Neural cell (in vitro differentiated cells): ENCODE data around the gene CCL2. TPM values are rescaled to one million over a fixed set of nuclear protein-coding genes. Genes with fewer than 3 reads are reported as not detected.

Source experiments
- H2AFZ ChIP-seq: fragments of 200-600, 300-800 bp; sonication (generic), shearing (Covaris generic); 2 replicates; pipeline ENCODE4 v1.6.0; 2014; ENCODE audit warnings: low read depth, mild to moderate bottlenecking, antibody characterized with exemption, low read length, moderate library complexity
- H3F3A ChIP-seq: fragments of 200-600 bp; shearing (Covaris generic); 2 replicates; pipeline ENCODE4 v1.6.1; 2016; ENCODE audit warnings: mild to moderate bottlenecking, moderate library complexity, mixed read lengths, antibody characterized with exemption, low read length; ENCODE audit not compliant: insufficient read depth, poor library complexity, severe bottlenecking
- H3K27ac ChIP-seq: fragments of 200-600, 300-800 bp; sonication (generic), shearing (Covaris generic); 2 replicates; pipeline ENCODE4 v1.5.1; 2014; ENCODE audit warnings: mild to moderate bottlenecking, low read length, moderate library complexity
- H3K27me3 ChIP-seq: fragments of 300-800, 200-600 bp; sonication (generic), shearing (Covaris generic); 2 replicates; pipeline ENCODE4 v1.6.0; 2014; ENCODE audit warnings: mild to moderate bottlenecking, low read depth, low read length, moderate library complexity; ENCODE audit not compliant: insufficient read depth
- H3K36me3 ChIP-seq: fragments of 300-800, 200-600 bp; sonication (generic), shearing (Covaris generic); 2 replicates; pipeline ENCODE4 v1.5.1; 2014; ENCODE audit warnings: mild to moderate bottlenecking, antibody characterized with exemption, low read length, moderate library complexity; ENCODE audit not compliant: insufficient read depth
- H3K4me2 ChIP-seq: fragments of 300-800, 200-600 bp; sonication (generic), shearing (Covaris generic); 2 replicates; pipeline ENCODE4 v1.6.0; 2014; ENCODE audit warnings: mild to moderate bottlenecking, low read length
- H3K4me3 ChIP-seq: fragments of 300-800, 200-600 bp; sonication (generic), shearing (Covaris generic); 2 replicates; pipeline ENCODE4 v1.5.1; 2014; ENCODE audit warnings: mild to moderate bottlenecking, low read length, moderate library complexity
- H3K79me2 ChIP-seq: fragments of 200-600 bp; shearing (Covaris generic); replicated peaks from 2 replicates; pipeline ENCODE4 v1.6.0; 2014; ENCODE audit warnings: mild to moderate bottlenecking, low read length, moderate library complexity; ENCODE audit not compliant: insufficient read depth
- H3K9ac ChIP-seq: fragments of 300-800, 200-600 bp; sonication (generic), shearing (Covaris generic); 2 replicates; pipeline ENCODE4 v1.6.1; 2016; ENCODE audit warnings: mild to moderate bottlenecking, low read length, mixed read lengths
- H3K9me2 ChIP-seq: fragments of 200-600 bp; shearing (Covaris generic); 2 replicates; pipeline ENCODE4 v1.6.1; 2016; ENCODE audit warnings: mild to moderate bottlenecking, low read length, mixed read lengths; ENCODE audit not compliant: insufficient read depth
- H3K9me3 ChIP-seq: fragments of 200-600, 300-800 bp; sonication (generic), shearing (Covaris generic); 2 replicates; pipeline ENCODE4 v1.6.1; 2016; ENCODE audit warnings: mild to moderate bottlenecking, mixed run types, low read length, moderate library complexity, mixed read lengths
- H4K20me1 ChIP-seq: fragments of 200-600 bp; shearing (Covaris generic); 2 replicates; pipeline ENCODE4 v1.6.1; 2016; ENCODE audit warnings: mild to moderate bottlenecking, mixed run types; ENCODE audit not compliant: insufficient read depth
- CTCF ChIP-seq: fragments of 450-650 bp; IDR thresholded peaks from 2 replicates; pipeline ENCODE4 v1.5.1; 2014; ENCODE audit warnings: antibody characterized with exemption, mild to moderate bottlenecking, moderate library complexity; ENCODE audit not compliant: poor library complexity, severe bottlenecking
- EP300 ChIP-seq: fragments of 450-650 bp; conservative IDR thresholded peaks from 2 replicates; pipeline ENCODE4 v1.6.1; 2014; ENCODE audit warnings: antibody characterized with exemption, mild to moderate bottlenecking, moderate library complexity; ENCODE audit not compliant: poor library complexity, severe bottlenecking
- EZH2 ChIP-seq: fragments of 200-600, 300-800 bp; shearing (Covaris generic), sonication (generic); IDR thresholded peaks from 2 replicates; pipeline ENCODE4 v1.6.1; 2014; ENCODE audit warnings: antibody characterized with exemption, low read length, borderline replicate concordance, mild to moderate bottlenecking; ENCODE audit not compliant: insufficient read depth, poor library complexity, severe bottlenecking
- MXI1 ChIP-seq: fragments of 450-650 bp; conservative IDR thresholded peaks from 2 replicates; pipeline ENCODE4 v1.6.1; 2014; ENCODE audit warnings: antibody characterized with exemption, mild to moderate bottlenecking; ENCODE audit not compliant: poor library complexity, severe bottlenecking
- POLR2AphosphoS5 ChIP-seq: IDR thresholded peaks from 2 replicates; pipeline ENCODE4 v1.6.1; 2012
- RAD21 ChIP-seq: fragments of 450-650 bp; conservative IDR thresholded peaks from 2 replicates; pipeline ENCODE4 v1.6.1; 2014; ENCODE audit warnings: antibody characterized with exemption, mild to moderate bottlenecking, moderate library complexity
- REST ChIP-seq: IDR thresholded peaks from 2 replicates; pipeline ENCODE4 v1.6.1; 2012; ENCODE audit warnings: borderline replicate concordance
- SMC3 ChIP-seq: fragments of 450-650 bp; conservative IDR thresholded peaks from 2 replicates; pipeline ENCODE4 v1.6.1; 2014; ENCODE audit warnings: antibody characterized with exemption, mild to moderate bottlenecking, moderate library complexity; ENCODE audit not compliant: poor library complexity
- TAF1 ChIP-seq: IDR thresholded peaks from 2 replicates; pipeline ENCODE4 v1.6.1; 2012; ENCODE audit warnings: low read depth
- polyA plus RNA-seq: library from polyadenylated mRNA; depleted of rRNA; stranded (reverse); fragments of >200 nt; gene quantifications from 2 replicates; pipeline ENCODE4 v1.2.3, GENCODE V29; 2014

The CCL2 gene
- polyA plus RNA-seq, 1 donor from 2014 or later: 0.57 TPM

GRCh38 chr17:34305061-34305460, 50.0 kb downstream of the CCL2 start:
- H3F3A ChIP-seq: no peaks in the 10 kb centered on the region
- no peak overlapping the region for H3K9ac ChIP-seq
- H3K36me3 ChIP-seq: no peaks in the 10 kb centered on the region
- H3K9me3 ChIP-seq: no peaks in the 10 kb centered on the region
- H3K4me3 ChIP-seq: no peak overlapping the region
- H3K27ac ChIP-seq: no peak overlapping the region
- no peak overlapping the region for H3K4me2 ChIP-seq
- TF ChIP-seq SMC3: no peak
- no peak for TF ChIP-seq EP300
- TF ChIP-seq REST: no peak
- no peak for TF ChIP-seq POLR2AphosphoS5
- TF ChIP-seq TAF1: no peak
- no peak overlapping the region for H2AFZ ChIP-seq
- no peaks in the 10 kb centered on the region for H3K79me2 ChIP-seq
- H3K9me2 ChIP-seq: no peaks in the 10 kb centered on the region
- H4K20me1 ChIP-seq: no peaks in the 10 kb centered on the region
- H3K27me3 ChIP-seq: no peaks in the 10 kb centered on the region

GRCh38 chr17:34305606-34306005, 50.5 kb downstream of the CCL2 start:
- H3K36me3 ChIP-seq: no peaks in the 10 kb centered on the region
- no peaks in the 10 kb centered on the region for H3F3A ChIP-seq

More at GRCh38 chr17:34305606-34306005, 50.5 kb downstream of the CCL2 start:
- no peak for TF ChIP-seq POLR2AphosphoS5
- TF ChIP-seq EZH2: no peak
- TF ChIP-seq SMC3: no peak
- TF ChIP-seq REST: no peak
- TF ChIP-seq EP300: no peak
- TF ChIP-seq CTCF: no peak
- no peak for TF ChIP-seq RAD21
- no peak for TF ChIP-seq MXI1
- TF ChIP-seq TAF1: no peak
- no peak overlapping the region for H2AFZ ChIP-seq
- H3K9ac ChIP-seq: no peak overlapping the region
- H3K9me3 ChIP-seq: no peaks in the 10 kb centered on the region
- H3K79me2 ChIP-seq: no peaks in the 10 kb centered on the region
- H4K20me1 ChIP-seq: no peaks in the 10 kb centered on the region
- H3K27ac ChIP-seq: no peak overlapping the region
- no peak overlapping the region for H3K4me3 ChIP-seq
- H3K4me2 ChIP-seq: no peak overlapping the region
- no peaks in the 10 kb centered on the region for H3K27me3 ChIP-seq
- H3K9me2 ChIP-seq: no peaks in the 10 kb centered on the region
